ENCODE measurements around the gene TASOR2. TPM values are rescaled to one million over a fixed set of nuclear protein-coding genes. Genes with fewer than 3 reads are reported as not detected.

Gene TASOR2
- total RNA-seq, 1 experiment from 2014 or later = 67.3 TPM

DNA sequence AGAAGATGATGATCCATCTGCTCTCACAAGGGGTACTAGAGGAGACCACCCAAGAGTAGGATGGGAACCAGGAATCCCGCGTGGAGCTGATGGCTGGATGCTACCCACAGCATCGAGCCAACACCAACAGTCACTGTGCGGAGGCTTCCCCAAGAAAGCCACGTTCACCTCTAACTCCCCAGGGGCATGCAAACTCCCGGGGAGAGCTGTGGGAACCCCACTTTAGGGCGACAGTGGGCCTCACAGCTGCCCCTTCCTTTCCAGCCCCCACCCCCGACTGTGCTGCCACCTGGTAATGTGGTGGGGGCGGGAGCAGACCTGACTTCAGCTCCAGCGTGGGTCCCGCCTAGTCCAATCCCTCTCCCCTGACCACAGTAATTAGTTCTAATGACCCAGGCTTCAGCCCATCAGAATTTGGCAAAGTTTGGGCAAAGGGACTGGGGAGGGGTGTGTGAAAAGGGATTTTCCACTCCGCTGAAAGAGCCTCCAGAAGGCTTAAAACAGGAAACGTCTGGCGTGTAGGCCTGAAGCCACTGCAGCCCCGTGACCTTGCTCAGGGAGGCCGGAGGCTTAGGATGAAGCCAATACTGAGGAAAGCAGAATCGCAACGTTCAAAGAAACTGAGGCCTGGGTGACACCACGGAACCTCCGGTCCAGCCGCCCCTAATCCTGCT, 38.6 kb upstream of the TASOR2 start:
- POLR2A ChIA-PET = no interaction called here
- no peaks in the 10 kb centered on the region for H3K4me1 Mint-ChIP-seq
- H3K27me3 Mint-ChIP-seq (ENCODE audit: low read depth) = no peaks in the 10 kb centered on the region
- H3K9me3 Mint-ChIP-seq = no peaks in the 10 kb centered on the region
- no peak overlapping the region for H3K4me3 Mint-ChIP-seq
- no peak for TF ChIP-seq JAZF1 (CRISPR knock-in tag; IDR thresholded peaks at IDR 0.05)
- TF ChIP-seq, protein P1, sequence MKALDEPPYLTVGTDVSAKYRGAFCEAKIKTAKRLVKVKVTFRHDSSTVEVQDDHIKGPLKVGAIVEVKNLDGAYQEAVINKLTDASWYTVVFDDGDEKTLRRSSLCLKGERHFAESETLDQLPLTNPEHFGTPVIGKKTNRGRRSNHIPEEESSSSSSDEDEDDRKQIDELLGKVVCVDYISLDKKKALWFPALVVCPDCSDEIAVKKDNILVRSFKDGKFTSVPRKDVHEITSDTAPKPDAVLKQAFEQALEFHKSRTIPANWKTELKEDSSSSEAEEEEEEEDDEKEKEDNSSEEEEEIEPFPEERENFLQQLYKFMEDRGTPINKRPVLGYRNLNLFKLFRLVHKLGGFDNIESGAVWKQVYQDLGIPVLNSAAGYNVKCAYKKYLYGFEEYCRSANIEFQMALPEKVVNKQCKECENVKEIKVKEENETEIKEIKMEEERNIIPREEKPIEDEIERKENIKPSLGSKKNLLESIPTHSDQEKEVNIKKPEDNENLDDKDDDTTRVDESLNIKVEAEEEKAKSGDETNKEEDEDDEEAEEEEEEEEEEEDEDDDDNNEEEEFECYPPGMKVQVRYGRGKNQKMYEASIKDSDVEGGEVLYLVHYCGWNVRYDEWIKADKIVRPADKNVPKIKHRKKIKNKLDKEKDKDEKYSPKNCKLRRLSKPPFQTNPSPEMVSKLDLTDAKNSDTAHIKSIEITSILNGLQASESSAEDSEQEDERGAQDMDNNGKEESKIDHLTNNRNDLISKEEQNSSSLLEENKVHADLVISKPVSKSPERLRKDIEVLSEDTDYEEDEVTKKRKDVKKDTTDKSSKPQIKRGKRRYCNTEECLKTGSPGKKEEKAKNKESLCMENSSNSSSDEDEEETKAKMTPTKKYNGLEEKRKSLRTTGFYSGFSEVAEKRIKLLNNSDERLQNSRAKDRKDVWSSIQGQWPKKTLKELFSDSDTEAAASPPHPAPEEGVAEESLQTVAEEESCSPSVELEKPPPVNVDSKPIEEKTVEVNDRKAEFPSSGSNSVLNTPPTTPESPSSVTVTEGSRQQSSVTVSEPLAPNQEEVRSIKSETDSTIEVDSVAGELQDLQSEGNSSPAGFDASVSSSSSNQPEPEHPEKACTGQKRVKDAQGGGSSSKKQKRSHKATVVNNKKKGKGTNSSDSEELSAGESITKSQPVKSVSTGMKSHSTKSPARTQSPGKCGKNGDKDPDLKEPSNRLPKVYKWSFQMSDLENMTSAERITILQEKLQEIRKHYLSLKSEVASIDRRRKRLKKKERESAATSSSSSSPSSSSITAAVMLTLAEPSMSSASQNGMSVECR (CRISPR knock-in tag; IDR thresholded peaks at IDR 0.05; ENCODE audit: borderline replicate concordance) = no peak
- TF ChIP-seq RELA (CRISPR knock-in tag; IDR thresholded peaks at IDR 0.05; ENCODE audit: borderline replicate concordance) = no peak
- DNase-seq (ENCODE audit: low spot score) (no peak), ATAC-seq (no peak)
- H3K36me3 Mint-ChIP-seq = peaks cover 41% of the 10 kb centered on the region
- CTCF ChIA-PET = interaction anchor here (1.6 kb wide), 1 partner anchor 16 kb away, joined by 4 read pairs; no protein-coding TSS in a partner anchor
- no peak overlapping the region for H3K27ac Mint-ChIP-seq

DNA sequence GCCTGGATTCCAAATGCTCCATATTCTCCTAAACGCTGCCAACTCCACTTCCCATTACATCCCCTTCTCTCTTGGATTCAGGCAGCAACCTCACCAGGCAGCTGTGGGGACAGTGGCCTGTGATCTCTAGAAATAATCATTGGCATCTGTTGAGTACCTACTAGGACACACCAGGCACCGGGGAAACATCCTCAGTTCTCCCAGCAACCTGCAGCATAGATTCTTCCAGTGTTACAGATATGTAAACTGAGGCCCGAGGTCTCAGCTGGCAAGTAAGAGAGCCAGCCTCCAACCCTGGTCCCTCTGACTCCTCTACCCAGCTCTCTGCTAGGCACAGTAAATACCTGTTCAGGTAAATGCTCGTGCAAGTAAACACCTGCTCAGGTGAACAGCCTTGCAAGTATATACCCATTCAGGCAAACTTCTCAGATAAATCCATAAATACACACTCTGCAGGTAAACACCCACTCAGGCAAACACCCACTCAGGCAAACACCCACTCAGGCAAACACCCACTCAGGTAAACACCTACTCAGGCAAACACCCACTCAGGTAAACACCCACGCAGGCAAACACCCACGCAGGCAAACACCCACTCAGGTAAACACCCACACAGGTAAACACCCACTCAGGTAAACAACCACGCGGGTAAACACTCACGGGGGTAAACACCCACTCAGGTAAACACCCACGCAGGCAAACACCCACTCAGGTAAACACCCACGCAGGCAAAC, 37.0 kb upstream of the TASOR2 start:
- no peaks in the 10 kb centered on the region for H3K9me3 Mint-ChIP-seq
- peak overlapping the region; percentile 55 for H3K27ac Mint-ChIP-seq
- no peaks in the 10 kb centered on the region for H3K4me1 Mint-ChIP-seq
- no peak for DNase-seq (ENCODE audit: low spot score)
- H3K27me3 Mint-ChIP-seq (ENCODE audit: low read depth) = no peaks in the 10 kb centered on the region
- peaks cover 30% of the 10 kb centered on the region for H3K36me3 Mint-ChIP-seq
- no peak overlapping the region; the same call in 1 of the 2 replicates for H3K4me3 Mint-ChIP-seq
- no peak for ATAC-seq
- POLR2A ChIA-PET = no interaction called here
- CTCF ChIA-PET = interaction anchor here (1.1 kb wide), 1 partner anchor 18 kb away, joined by 3 read pairs; no protein-coding TSS in a partner anchor
- TF ChIP-seq NFATC4 (CRISPR knock-in tag; IDR thresholded peaks at IDR 0.05) (no peak), CREB1 (CRISPR knock-in tag; IDR thresholded peaks at IDR 0.05) (no peak), TCF7 (CRISPR knock-in tag; IDR thresholded peaks at IDR 0.05; ENCODE audit: low read depth) (no peak), GRHL2 (CRISPR knock-in tag; IDR thresholded peaks at IDR 0.05; ENCODE audit: insufficient replicate concordance, severe bottlenecking) (no peak), ZNF396 (CRISPR knock-in tag; IDR thresholded peaks at IDR 0.05; ENCODE audit: borderline replicate concordance) (no peak), JAZF1 (CRISPR knock-in tag; IDR thresholded peaks at IDR 0.05) (no peak), NFE2L1 (CRISPR knock-in tag; IDR thresholded peaks at IDR 0.05) (no peak), FOXP1 (CRISPR knock-in tag; IDR thresholded peaks at IDR 0.05; ENCODE audit: borderline replicate concordance) (no peak)
- TF ChIP-seq, protein P2, sequence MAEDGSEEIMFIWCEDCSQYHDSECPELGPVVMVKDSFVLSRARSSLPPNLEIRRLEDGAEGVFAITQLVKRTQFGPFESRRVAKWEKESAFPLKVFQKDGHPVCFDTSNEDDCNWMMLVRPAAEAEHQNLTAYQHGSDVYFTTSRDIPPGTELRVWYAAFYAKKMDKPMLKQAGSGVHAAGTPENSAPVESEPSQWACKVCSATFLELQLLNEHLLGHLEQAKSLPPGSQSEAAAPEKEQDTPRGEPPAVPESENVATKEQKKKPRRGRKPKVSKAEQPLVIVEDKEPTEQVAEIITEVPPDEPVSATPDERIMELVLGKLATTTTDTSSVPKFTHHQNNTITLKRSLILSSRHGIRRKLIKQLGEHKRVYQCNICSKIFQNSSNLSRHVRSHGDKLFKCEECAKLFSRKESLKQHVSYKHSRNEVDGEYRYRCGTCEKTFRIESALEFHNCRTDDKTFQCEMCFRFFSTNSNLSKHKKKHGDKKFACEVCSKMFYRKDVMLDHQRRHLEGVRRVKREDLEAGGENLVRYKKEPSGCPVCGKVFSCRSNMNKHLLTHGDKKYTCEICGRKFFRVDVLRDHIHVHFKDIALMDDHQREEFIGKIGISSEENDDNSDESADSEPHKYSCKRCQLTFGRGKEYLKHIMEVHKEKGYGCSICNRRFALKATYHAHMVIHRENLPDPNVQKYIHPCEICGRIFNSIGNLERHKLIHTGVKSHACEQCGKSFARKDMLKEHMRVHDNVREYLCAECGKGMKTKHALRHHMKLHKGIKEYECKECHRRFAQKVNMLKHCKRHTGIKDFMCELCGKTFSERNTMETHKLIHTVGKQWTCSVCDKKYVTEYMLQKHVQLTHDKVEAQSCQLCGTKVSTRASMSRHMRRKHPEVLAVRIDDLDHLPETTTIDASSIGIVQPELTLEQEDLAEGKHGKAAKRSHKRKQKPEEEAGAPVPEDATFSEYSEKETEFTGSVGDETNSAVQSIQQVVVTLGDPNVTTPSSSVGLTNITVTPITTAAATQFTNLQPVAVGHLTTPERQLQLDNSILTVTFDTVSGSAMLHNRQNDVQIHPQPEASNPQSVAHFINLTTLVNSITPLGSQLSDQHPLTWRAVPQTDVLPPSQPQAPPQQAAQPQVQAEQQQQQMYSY (CRISPR knock-in tag; IDR thresholded peaks at IDR 0.05) = no peak
- TF ChIP-seq, protein P3, sequence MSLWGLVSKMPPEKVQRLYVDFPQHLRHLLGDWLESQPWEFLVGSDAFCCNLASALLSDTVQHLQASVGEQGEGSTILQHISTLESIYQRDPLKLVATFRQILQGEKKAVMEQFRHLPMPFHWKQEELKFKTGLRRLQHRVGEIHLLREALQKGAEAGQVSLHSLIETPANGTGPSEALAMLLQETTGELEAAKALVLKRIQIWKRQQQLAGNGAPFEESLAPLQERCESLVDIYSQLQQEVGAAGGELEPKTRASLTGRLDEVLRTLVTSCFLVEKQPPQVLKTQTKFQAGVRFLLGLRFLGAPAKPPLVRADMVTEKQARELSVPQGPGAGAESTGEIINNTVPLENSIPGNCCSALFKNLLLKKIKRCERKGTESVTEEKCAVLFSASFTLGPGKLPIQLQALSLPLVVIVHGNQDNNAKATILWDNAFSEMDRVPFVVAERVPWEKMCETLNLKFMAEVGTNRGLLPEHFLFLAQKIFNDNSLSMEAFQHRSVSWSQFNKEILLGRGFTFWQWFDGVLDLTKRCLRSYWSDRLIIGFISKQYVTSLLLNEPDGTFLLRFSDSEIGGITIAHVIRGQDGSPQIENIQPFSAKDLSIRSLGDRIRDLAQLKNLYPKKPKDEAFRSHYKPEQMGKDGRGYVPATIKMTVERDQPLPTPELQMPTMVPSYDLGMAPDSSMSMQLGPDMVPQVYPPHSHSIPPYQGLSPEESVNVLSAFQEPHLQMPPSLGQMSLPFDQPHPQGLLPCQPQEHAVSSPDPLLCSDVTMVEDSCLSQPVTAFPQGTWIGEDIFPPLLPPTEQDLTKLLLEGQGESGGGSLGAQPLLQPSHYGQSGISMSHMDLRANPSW (CRISPR knock-in tag; conservative IDR thresholded peaks at IDR 0.05; ENCODE audit: low read depth) = no peak
- TF ChIP-seq, protein P1 (CRISPR knock-in tag; IDR thresholded peaks at IDR 0.05; ENCODE audit: borderline replicate concordance) = no peak
- TF ChIP-seq, protein P4, sequence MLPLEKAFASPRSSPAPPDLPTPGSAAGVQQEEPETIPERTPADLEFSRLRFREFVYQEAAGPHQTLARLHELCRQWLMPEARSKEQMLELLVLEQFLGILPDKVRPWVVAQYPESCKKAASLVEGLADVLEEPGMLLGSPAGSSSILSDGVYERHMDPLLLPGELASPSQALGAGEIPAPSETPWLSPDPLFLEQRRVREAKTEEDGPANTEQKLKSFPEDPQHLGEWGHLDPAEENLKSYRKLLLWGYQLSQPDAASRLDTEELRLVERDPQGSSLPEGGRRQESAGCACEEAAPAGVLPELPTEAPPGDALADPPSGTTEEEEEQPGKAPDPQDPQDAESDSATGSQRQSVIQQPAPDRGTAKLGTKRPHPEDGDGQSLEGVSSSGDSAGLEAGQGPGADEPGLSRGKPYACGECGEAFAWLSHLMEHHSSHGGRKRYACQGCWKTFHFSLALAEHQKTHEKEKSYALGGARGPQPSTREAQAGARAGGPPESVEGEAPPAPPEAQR (CRISPR knock-in tag; IDR thresholded peaks at IDR 0.05) = no peak

All from WTC11 (cell line).